HG03045 (cell line): Measurements from ENCODE around the gene MYO16.
A peak's percentile ranks its signal among the peaks of the same experiment; 100 is the strongest.
"Not testable (repeated sequence)": the region's sequence is repeated elsewhere in the genome, so short reads cannot be mapped to it uniquely, and the experiment has no call there.

Experiments
- ATAC-seq: cut with Tn5 transposase; IDR thresholded peaks from one replicate; pipeline ENCODE4 v1.9.1; 2021; ENCODE audit warnings: mild to moderate bottlenecking, moderate library complexity; ENCODE audit not compliant: unreplicated experiment

Gene MYO16

DNA sequence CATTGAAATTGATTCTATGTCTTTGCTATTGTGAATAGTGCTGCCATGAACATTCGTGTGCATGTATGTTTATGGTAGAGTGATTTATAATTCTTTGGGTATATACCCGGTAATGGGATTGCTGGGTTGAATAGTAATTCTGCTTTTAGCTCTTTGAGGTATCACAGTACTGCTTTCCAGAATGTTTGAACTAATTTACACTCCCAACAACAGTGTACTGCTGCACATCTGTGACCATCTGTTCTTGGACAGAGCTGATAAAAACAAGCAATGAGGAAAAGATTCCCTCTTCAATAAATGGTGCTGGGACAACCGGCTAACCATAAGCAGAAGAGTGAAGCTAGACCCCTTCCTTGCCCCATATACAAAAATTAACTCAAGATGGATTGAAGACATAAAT, 231.0 kb downstream of the MYO16 start:
- ATAC-seq: no peak

DNA sequence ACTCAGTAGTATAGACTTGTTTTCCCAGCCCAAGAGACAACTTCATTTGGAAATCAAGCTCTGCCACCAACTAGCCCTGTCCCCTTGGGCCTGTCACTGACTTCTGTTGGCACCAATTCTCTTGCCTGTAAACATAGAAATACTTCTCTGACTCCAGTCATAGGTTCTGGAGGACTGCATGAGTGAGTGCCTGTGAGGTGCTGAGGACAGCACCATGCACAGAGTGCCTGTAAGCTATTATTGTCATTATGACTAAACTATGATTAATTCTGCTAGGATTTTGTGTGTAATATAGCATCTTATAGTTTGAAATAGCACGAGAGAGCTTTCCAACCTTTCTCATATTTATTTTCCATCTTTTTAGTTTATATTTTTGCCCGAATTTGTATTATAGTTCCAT, 247.9 kb downstream of the MYO16 start:
- no peak for ATAC-seq

DNA sequence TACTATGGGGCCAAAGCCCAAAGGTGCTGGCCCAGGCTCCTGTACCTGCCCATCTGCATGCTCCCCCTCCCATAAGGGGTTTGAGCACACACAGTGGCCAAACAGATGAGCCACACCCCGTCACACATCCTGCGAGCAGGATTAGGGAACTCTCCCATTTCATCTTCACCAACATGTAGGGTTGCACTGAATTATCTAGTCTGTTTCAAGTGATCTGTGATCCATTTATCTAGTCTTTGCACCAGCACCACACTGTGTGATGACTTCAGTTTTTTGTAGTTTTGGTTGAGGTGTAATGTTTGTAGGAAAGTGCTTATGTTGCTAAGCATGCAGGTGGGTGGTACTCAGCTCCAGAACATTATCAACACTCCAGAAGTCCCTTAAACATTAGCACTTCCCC, 249.3 kb downstream of the MYO16 start:
- no peak for ATAC-seq

DNA sequence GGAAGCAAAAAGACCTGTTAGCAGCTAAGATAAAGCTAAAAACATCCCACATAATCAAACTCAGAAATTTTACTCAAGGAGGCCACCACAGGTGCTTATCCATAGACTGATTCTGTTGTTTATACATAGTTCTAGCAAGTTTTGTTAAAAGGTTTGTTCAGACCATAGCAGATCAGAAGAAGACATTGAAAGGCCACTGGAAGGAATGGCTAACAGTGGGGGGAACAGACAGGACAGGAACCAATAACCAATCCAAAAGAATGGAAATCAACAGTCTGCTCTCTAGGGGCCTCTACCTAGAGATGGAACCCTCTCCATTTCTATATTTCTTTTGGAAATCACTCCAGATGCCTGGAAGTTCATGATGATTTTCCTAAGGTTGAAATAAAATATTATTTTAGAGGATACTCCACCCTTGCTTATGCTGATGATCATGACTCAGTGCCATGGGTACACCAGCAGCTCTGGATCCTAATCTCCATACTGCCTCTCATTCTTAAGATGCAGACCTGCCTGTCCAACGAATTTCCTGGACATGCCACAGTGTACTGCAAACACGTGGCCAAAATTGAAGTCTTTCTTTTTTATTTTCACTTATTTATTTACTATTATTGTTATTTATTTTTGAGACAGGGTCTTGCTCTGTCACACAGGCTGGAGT, 260.0 kb downstream of the MYO16 start:
- no peak for ATAC-seq

DNA sequence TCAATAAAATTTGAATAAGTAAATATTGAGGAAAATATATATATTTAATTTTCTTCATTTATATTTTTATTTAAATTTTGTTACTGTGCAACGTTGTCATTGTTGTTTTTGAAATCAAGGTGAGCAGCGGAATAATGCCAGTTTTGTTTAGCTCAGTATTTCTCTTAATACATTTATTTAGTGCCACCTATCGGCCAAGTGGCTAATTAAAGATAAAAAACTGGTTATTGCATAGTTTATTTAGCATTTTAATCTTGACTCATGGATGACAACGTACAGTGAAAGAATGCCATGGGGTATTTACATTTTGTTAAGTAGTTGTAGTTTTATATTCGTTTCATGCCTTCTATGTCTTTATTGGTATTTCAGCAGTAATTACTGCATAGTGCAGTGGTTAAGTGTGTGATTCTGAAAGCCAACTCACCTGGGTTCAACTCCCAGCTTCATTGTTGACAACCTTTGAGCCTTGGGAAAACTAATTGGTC, 265.9 kb downstream of the MYO16 start:
- ATAC-seq: no peak

DNA sequence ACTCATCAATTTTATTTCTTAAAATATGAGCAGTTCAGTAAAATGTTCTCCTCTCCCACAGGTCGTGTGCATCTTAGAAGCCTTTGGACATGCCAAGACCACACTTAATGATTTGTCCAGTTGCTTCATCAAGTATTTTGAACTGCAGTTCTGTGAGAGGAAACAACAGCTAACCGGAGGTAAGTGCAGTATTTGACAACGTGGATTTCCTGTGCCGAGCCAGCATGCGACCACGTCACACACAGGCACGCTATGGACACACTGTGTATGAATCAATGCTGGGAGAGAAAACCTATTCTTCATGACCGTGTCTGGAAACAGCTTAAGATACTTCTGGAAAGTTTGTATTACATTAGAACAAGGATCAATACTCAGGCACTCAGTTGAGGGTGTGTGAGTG, 268.5 kb downstream of the MYO16 start:
- ATAC-seq: no peak

DNA sequence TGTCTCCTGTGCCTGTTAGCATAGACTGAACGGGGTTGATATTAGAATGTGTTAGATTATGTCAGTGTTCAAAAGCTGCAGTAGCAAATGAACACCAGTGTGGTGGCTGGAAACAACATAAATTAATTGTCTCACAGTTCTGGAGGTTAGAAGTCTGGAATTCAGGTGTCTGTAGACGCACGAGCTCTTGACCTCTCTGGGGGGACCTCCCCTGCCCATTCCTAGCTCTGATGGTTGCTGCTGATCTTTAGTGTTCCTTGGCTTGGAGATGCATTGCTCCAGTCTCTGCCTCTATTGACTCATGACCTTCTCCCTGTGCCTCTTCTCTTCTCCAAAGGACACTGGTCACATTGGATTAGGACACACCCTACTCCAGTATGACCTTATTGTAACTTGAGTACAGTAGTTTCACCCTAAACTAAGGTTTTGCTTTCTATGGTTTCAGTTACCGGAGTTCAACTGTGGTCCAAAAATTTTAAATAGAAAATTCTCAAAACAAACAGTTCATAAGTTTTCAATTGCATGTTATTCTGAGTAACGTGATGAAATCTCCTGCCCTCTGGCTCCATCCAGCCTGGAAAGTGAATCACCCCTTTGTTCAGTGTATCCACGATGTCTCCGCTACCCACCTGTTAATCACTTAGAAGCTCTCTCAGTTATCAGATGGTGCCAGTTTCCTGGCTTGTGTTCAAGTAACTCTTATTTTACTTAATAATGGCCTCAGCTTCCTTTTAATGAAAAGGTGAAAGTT, 273.2 kb downstream of the MYO16 start:
- ATAC-seq: no peak

DNA sequence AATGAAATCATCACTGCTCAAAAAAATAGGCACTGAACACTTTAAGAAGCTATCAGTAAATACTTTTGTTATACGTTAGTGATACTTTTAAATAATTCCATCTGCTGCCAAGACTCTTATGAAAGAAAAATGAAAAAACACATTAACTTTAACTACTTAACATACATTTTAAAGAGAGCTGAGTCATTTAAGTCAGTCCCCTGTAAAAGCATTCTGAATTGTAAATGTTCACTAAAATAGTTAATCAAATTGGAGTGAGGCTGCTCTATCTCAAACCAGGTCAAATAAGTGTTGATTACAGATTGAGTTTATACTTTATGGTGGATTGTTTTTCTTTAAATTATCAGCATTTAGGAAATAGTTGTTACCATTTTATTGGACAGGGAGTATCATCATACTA, 274.2 kb downstream of the MYO16 start:
- ATAC-seq: no peak

DNA sequence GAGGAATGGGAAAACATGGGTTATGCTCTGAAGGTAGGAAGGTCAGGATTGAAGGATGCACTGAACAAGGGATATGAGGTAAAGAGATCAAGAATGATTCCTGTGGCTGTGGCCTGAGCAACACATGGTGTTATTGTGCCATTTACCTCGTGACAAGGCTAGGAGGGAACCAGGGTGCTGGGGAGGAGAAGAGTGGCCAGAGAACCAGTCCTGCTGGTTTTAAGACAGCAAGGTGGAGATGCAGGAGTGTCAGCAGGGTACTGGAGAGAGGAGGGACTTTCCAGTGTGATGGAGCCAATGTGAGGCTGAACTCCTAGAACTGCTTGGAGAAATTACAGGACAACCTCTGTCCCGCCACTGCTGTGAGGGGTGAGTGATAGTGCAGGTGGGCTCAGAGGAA, 282.4 kb downstream of the MYO16 start:
- no peak for ATAC-seq

DNA sequence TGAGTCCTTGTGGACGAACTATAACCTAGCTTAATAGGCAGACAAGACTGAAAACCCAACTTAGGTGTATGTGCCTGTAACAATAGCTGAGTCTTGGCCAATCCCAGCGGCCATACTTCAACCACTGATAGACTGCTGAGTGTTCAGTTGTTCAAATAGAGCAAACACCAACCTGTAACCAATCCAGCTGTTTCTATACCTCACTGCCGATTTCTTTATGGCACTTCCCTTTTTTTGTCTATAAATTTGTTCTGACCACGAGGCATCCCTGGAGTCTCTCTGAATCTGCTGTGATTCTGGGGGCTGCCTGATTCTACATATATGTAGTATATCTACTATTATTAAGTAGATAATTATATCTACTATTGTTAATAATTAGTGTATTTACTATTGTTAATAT, 284.3 kb downstream of the MYO16 start:
- not testable (repeated sequence) for ATAC-seq

DNA sequence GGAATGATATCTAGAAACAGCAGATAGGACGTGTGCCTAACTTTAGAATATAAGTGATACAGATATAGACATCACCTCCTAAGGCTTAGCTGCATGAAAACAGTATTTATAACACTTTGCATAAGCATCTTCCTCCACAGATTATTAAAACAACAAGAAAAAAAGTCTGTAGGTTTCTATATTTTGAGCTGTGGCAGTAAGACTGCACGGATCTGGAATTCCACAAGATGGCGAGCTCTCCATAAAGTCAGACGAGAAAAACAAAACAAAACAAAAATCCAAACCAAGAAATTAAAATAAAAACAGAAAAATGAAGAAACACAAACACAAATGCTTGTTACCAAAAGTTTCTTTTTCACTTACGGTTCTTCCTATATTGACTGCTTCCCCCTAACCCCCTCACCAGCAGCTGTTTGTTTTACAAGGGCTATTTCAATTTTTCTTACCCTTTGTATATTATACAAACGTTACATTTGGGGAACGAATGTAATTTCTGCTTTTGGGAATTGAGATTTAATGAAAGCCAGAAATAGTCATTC, 285.8 kb downstream of the MYO16 start:
- ATAC-seq: peak; percentile 30

DNA sequence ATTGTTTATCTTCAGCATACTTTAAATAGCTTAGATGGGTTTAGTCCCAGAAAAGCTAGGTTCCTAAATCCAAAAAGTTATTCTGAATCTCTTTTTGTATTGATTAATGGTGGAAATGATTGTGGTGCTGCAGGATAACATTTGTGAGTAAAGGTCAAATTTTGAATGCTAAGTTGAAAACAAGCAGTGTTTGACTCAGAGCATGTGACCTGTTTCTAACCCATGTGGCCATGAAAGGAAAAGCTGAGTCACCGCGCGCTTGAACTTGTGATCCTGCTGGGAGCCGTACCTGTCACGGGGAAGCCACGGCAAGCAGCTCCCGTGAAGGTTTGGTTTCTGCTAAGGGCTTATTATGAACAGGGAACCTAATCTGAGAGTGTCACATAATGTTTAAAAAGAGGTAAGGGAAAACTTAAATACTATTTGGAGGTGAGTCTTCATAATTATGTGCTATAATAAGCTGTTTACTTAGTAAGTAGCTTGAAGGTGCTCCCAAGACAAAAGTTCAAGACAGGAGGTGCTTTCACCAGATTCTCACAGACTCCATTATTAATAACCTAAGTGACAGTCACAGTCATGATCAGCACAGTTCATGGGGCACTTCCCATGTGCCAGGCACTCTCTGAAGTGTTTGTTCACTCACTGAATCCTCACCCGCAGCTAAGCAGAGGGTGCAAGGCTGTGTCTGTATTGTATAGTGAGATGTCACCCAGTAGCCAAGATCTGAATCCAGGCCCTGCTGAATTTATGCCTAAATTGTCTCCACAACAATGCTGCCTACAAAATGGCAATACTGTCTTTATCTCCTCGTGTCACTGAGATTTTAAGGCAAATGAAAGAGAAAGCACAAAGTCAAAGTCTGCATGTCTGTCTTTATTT, 286.5 kb downstream of the MYO16 start:
- ATAC-seq: peak; percentile 98

DNA sequence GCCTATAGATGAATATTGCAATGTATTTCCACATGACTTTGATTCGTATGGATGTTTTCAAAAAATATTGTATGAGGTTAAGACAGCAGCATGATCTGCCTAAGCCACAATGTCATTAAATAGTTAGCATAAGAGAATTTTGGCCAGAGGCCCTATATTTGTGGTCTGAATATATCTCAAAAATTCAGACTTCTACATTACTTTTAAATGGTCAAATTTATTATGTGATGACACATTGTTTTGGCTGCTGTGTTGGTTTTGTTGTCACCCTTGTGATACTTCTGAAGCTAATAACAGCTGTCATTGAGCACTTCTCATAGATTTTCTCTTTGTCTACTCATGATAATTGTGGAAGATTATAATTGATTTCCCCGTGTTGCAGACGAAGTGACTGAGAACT, 288.2 kb downstream of the MYO16 start:
- no peak for ATAC-seq

DNA sequence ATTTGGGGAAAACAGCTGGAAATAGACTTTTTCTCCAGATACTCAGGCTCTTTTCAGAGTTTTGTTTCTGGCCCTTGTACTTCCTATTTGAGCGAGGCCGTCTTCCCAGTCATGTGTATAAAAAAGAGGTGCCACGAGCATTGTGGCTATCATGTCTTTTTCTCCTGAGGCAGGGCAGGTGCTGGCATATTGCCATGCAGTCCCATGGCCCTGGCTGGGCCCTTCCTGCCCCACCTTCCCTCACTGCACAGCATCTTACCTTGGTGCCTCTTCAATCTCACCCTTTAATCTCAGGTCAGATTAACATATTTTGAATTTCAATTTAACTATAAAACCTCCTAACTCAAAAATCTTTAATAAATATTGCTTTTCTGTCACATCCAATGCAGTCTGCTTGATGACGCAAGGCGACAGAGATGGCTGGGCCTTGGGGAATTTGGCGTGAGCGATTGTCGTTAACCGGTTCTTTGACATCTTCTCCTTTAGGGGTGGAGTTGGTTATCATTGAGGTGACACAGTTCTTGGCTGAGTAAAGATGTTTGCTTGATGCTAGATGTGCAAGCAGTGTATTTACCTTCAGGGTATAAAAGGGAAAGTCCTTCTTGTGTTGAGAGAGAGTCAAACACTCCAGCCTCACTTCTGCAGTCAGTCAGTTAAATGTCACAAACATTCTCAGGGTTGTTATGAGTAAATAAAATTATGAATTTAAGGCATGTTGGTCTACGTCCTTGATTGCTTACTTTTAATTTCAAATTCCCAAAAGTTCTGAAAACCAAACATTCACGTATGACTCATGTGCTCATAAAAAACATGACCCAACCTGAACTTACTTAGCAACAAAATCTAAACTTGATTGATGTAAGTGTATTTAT, 289.9 kb downstream of the MYO16 start:
- no peak for ATAC-seq

DNA sequence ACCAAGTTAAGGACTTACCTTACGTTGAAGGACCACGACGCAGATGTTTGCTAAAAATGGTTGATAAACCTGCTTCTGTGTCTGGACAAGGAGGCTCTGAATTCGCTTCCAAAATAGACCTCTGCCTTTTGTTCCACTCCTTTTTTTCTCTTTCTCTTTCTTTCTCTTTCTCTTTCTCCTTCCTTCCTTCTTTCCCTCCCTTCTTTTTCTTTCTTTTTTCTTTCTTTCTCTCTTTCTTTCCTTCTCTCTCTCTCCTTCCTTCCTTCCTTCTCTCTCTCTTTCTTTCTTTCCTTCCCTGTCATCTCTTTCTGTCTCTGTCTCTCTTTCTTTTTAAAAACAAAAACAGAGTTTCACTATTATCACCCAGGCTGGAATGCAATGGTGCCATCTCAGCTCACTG, 290.7 kb downstream of the MYO16 start:
- no peak for ATAC-seq

DNA sequence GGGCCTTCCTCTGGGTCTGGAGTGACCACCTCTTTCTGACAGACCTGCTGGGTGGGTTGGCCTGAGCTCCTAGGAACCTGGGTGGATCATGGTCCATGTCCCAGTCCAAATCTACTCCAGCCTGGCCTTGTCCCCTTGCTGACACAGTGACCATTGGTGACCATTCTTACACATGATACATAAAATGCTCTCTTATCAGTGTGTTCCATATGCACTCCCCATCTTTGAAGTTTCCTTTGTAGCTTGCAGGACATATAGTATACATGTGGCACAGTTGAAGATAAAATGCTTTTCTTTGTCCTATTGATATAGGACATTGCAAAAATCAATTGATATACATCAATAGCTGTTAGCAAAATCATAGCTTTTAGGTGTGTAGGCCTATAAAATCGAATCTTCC, 291.8 kb downstream of the MYO16 start:
- ATAC-seq: no peak

DNA sequence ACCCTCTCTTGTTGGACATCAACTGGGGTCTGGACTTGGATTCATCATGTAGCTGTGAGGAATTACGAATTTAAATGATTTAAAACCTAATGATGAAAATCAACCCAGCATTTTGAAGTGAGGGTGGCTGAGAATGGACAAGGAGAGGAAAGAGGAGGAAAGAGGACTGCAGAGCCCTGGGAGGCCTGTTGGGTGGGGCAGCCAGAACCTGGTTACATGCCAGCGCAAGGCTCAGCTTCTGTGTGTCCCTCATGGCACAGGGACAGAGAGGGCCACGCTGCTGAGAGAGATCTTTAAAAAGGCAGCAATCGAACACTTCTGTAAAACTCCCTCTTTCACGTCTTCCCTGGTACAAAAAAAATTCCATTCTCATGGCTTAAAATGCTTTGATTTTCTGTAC, 292.7 kb downstream of the MYO16 start:
- ATAC-seq: no peak

DNA sequence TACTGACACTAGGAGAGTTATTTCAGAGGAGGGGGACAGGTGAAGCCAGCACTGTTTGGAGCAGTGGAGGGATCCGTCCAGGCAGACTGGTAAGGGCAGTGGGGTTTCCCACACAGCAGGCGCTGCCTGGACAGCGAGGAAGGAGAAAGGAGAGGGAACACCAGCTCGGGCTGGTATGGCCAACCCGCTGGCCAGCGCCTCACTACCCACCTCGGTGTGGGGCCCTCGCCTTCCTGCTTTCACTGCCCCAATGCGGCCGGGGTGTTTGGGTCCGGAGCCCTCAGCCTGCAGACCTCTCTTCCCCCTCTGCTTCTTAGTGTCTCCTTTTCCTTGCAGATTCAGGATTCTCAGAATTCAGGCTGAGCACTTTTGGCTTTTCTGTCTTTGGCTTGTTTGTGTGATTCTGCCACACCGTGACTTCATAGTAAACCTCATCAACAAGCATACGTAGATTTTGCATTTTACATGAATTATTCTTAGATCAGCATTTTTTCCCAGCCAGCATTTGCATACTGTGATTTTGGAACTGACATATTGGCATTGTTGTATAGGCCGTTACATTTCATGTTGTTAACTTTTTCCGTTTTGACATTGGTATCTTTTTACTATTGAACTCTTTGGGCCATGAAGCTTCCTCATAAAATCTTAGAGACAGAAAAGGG, 294.1 kb downstream of the MYO16 start:
- ATAC-seq: no peak

DNA sequence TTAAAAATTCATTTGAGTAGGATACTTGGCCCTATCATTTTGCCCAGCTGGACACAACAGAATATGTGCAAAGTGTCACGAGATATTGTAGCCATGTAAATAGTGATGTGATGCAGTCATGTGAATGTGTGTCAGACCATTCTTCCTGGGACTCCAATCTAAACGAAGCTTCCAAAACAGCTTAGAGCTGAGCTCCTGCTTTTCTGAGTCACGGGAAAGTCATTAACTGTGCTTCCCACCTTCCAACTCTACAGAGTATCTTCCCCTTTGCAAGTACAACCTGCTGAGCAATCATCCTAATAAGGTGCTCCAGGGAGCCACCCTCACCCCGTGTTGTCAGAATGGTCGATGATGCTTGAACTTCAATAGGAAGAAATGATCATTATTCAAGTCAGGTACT, 294.7 kb downstream of the MYO16 start:
- no peak for ATAC-seq

DNA sequence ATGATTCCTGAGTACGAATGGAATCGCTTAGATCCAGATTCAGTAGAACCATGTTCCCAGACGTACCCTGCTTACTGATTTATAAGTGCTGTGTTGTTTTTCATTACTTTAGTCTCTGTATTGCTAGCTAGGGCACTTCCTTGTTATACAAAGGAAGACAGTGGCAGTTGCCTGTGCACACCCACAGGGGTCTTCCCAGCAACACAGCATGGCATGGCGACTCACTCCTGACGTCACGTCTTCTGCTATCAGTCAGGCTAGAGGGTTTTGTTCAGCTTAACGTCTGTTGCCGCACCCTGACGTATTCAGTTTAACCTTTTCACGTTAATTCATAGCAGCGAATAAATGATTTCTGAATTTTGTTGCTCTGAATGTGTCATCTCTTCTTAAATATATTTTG, 295.1 kb downstream of the MYO16 start:
- no peak for ATAC-seq
